SW480 (cell line): ENCODE data around the gene NRXN3.

ENCODE experiments used
- DNase-seq: peaks from one replicate; pipeline ENCODE4 v3.0.0-alpha.2; 2016; ENCODE audit warnings: low spot score

NRXN3 gene

DNA sequence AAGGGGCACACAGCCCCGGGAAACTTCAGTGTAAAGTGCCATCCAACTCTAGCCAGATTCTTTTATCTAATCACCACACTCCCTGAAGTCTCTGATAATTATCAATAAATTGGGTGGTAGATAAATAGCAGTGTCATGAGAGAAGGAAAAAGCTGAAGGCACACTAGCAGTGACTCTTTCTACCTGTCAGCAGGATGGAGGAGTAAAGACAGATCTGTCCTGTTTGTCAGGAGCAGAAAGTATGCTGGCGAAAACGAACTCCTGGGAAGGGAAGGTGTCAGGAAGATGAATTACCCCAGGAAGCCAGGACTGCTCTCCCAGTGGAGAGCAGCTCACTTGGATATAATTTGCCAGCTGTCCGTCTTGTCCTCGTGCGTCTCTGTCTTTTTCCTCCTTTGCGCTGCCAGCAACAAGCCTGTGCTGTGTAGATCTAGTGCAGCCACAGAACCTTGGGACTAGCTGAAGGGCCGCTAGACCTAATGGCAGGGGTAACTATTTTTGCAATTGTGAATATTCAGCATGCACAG lies 1059.3 kb downstream of the NRXN3 start:
- DNase-seq: no peak

- no peak for DNase-seq
Observed at GRCh38 chr14:79242666-79243065, 1072.5 kb downstream of the NRXN3 start.

DNA sequence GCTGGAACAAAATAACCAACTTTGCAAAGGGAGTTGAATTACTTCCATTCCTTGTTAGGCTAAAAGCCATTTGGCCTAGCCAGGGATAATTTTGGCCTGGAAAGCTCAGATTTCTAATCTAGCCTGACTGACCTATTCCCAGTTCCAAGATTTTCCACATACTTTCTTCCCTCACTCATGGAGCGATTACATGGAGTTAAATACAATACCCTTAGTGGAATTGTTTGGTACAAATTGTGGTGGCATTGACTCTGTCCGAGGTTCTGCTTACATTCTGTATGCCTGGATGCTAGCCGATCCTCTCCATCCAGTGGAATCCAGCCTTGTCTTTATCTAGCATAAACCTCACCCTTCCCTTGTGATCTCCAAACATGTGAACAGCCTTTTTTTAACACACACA lies 1076.0 kb downstream of the NRXN3 start:
- DNase-seq: no peak

GRCh38 chr14:79248126-79248525 lies 1078.0 kb downstream of the NRXN3 start:
- no peak for DNase-seq

DNA sequence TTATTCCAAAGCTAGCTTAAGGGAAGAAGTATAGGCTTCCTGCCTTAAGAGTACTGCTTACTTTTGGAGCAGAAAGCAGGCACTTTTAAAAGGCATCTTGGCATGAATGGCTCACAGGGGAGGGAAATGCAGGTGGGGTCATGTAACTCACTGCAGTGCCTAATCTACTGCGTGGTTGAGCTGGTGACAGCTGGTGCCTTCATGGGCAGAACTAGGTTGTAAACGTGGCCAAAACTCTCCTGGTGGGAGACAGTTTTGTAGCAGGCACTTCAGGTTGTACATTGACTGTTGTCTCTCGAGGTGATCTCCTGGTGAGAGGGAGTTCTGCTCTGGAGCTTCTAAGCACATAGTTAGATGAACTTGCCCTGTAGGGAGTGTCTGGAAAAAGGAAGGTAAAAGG lies 1078.6 kb downstream of the NRXN3 start:
- DNase-seq: no peak

DNA sequence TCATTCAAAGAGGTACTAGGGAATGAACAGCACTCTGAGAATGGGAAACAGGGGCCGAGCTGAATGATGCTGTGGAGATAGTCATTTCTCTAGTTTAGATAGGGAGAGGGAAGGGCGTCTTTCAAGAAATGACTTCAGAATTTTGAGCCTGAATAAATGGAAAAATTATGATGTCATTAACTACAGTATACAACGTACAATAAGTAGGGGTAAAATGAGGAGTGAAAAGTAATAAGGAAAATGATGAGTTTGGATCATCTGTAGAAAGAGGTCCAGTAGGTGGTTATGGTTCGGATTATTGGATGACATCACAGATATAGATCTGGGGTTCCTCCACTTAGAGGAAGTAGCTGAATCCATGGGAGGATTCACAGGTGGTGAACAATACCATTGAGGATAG lies 1081.1 kb downstream of the NRXN3 start:
- no peak for DNase-seq

- DNase-seq: no peak
Observed at GRCh38 chr14:79253576-79253975, 1083.4 kb downstream of the NRXN3 start.

DNA sequence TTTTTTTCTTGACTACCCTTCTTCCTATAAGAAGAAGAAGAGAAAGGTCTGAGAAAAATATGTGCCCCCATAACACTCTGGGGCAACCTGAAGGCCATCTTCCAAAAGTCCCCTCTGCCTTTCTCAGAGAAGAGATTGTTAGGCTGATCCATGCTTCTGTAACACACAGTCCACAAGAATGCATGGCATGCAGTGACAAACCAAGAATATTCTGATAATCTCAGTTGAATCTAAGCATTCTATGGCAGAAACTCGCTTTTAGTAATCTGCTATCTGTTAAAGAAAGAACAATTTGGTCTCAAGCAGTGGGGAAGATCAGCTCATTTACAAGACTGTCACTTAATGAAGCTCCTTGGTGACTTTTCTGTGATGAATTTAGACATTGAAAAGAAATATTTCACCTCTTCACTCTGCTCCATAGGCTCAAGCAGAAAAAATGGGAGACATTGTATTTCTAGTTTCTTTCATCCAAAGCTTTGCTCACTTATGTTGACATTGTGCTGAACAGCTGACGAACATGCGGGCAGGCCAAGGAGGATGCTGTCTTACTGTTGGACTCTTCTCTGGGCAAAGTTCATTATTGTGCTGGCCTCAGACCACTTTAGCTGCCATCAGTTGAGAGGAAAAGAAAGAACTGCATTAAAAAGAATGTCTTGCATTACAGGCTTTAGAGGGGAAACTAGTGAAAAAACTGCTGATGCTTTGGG lies 1084.0 kb downstream of the NRXN3 start:
- DNase-seq: no peak

GRCh38 chr14:79256380-79256779 lies 1086.2 kb downstream of the NRXN3 start:
- no peak for DNase-seq

GRCh38 chr14:79260406-79260805 lies 1090.2 kb downstream of the NRXN3 start:
- no peak for DNase-seq

- DNase-seq: no peak
Observed at GRCh38 chr14:79265366-79265946, 1095.3 kb downstream of the NRXN3 start.

DNA sequence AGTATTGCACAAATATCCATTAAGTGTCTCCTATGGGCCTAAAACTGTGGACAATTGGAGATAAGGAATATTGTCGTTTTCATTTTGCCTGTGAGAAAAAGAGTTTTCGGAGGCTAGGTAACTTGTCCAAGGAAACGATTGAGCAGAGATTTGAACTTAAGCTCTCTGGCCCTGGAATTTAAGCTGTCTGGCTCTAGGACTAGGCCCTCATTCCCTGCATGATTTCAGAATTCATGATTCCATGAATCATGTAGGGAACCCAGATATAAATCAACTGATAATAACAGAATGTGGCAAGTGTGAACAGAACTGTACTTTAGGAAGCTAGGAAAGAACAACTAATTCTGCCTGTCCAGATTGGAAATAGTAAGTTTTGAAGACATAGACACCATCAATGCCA lies 1100.2 kb downstream of the NRXN3 start:
- DNase-seq: no peak

DNA sequence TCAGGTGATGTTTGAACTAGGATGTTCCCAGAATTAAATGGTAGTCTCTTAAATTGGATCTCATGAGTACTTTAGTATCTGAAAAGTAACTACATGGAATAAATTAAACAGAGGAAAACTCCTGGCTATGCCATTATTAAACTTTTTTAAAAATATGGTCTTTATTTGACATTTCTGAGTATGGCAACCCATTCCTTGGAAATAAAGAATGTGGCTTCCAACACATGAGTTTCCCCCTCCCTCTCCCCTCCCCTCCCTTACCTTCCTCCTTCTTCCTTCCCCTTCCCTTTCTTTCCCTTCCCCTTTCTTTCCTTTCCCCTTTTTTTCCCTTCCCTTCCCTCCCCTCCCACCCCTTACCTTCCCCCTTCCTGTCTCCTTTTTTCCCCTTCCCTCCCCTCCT lies 1100.9 kb downstream of the NRXN3 start:
- no peak for DNase-seq

GRCh38 chr14:79274641-79275291 lies 1104.6 kb downstream of the NRXN3 start:
- DNase-seq: peak; percentile 20

DNA sequence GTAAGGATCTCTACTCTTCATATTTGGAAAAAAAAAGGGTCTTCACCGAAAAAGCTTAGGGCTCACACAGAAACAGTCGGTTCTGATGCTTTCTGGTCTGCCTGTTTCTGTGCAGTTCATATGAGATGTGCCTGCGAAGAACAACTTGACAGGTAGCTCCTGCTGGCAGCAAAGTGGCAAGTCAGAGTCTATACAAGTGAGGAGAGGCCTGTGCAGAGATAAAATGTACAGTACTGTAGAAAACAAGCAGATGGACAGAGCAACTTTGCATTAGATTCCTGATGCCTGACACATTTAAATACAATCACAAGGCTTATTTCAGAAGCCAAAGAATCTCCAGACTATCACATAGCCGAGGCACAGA lies 1105.1 kb downstream of the NRXN3 start:
- no peak for DNase-seq

- DNase-seq: peak; percentile 20
Observed at GRCh38 chr14:79278286-79278797, 1108.2 kb downstream of the NRXN3 start.

GRCh38 chr14:79278798-79279644 lies 1108.8 kb downstream of the NRXN3 start:
- peak; percentile 96 for DNase-seq

GRCh38 chr14:79279645-79280597 lies 1109.7 kb downstream of the NRXN3 start:
- DNase-seq: no peak

- no peak for DNase-seq
Observed at GRCh38 chr14:79281244-79282152, 1111.3 kb downstream of the NRXN3 start.

GRCh38 chr14:79284621-79285020 lies 1114.4 kb downstream of the NRXN3 start:
- DNase-seq: no peak
